ENCODE results near the gene IDH2. TPM values are rescaled to one million over a fixed set of nuclear protein-coding genes. Genes with fewer than 3 reads are reported as not detected.
A peak's percentile ranks its signal among the peaks of the same experiment; 100 is the strongest.

The IDH2 gene
- total RNA-seq, 2 donors from 2014 or later = 242 to 257 TPM

DNA sequence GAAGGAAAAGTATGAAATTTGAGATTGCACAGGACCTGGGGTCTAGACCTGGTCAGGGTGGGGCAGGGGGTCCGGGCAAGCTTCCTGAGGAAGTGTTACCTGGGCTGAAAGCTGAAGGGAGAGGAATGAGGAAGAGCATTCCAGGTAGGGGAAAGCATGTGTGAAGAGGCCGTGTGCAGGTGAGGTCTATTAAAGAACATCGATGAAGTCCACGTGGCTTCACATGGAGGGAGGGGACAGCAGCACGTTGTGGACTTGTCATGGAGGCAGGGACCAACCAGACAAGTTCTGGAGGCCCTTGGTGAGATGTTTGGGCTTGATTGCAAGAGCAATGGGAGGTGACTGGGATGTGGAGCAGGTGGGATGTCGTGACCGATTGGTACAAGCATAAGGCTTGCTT, 47.1 kb downstream of the IDH2 start:
- intact Hi-C loops (cut with DNase I) = no loop called here
- no peak for ATAC-seq
- DNase-seq = no peak

DNA sequence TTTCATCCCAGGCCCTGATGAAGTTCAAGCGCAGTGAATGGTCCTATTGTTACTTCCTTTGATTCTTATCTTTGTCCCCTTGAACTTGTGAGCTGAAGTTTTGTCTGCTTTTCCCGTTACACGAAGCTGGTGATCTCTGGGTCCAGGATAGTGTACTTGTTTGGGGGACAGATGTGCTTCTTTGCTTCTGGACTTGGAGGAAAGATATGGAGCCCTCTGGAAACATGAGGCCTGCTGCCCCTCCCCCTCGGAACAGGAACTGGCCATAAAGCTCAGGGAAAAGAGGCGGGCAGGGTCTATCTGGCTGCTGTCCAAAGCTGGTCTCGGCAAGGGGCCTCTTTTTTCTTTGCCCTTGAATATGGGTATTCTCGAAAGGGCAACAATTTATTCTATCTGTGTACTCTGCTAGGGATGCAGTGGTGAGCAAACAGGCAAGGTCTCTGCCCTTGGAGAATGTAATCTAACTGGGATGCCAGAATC, 47.6 kb downstream of the IDH2 start:
- ATAC-seq (no peak), DNase-seq (no peak)
- intact Hi-C loops (cut with DNase I) = no loop called here

DNA sequence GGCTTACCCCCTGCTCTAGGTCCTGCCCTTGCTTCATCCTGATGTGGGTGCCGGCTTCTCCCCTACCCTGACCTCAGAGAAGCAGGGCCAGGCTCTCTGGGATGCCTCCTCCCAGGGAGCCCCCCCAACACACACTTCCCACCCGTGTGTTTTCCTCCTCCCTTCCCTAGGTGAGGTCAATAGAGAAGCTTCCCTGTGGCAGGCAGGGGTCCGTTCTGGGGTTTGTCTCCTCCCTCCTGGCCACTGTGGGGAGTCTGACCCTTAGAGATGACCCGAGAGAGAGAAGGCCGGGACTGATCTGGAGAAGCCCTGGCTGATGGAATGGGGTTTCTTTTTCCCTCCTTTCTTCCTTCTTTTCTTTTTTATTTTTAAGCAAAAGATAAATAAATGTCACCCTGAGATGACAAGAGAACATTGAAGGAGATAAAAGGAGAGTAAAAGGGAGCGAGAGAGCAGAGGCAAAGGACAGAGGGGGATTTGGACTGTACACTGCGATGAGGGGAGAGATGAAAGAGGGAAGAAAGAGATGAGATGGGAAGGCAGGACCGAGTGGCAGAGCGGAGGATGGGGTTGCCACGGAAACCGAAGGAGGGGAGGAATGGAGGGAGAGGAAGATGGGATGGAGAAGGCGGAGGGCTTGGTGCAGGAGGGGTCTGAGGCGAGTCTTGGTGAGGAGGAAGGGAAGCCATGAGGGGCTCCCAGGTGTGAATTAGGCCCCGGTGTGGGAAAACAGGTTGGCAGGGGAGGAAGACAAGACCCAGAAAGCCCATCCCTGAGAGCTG, 48.4 kb downstream of the IDH2 start:
- no peak for ATAC-seq
- intact Hi-C loops (cut with DNase I) = no loop called here

DNA sequence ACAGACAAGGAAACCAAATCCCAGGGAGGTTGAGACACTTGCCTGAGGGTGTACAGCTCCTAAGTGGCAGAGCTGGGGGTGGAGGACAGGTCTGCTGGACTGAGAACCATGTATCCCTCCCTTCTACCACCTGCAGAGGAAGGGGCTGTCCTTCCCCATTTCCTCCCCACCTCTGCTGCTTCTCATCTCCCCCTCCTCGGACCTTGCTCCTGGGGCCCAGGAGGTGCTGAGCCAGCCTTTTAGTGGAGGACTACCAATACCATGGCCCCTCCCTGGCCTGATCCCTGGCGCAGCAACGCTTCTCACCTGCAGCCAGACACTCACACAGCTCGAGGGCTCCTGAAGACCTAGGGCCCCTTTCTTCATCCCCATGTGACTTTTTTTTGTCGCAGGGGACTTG, 50.4 kb downstream of the IDH2 start:
- no peak for DNase-seq
- ATAC-seq = no peak
- intact Hi-C loops (cut with DNase I) = no loop called here

More for the DNA sequence above, 48.4 kb downstream of the IDH2 start:
- no peak for DNase-seq

DNA sequence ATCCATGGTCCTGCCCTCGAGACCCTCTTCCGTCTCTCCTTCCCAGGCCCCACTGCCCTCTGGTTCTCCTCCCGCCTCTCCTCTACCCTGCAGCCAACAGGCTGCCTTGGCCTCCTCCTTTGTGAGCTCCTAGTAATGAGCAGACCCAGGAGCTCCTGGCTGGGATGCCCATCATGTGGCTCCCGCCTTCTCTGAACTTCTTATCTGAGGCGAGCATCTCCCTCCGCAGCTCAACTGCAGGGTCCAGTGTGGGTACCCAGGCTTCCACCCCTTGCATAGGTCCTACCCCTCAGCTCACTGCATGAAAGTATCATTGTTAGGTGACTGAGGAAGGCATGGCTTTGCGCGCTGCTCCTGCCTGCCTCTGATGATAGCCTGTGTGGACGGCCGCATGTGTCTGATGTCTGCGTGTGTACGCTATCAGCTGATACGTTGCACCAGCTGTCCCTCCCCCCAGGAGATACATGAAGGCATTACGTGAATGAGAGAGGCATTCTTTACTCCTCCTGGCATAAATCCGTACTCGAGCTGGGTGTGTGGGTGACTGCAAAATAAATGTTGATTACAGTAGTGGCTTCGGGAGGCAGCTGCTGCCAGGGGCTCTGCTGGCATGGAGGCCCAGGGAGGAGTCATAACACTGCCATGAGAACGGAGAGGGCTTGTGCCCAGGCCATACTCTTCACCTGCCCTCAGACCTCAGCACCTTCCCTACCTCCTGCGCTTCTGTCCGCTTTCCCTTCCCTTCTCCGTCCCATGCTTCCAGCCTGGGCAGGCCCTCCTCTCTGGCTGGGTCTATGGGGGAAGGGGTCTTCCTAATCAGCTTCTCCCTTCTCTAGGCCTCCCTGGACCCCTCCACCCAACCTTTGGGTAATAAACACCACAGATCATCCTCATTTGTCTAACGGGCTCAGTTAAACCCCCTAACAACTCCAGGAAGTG, 52.3 kb downstream of the IDH2 start:
- ATAC-seq = peak; percentile 28 to 50
- DNase-seq = peak; percentile 23
- intact Hi-C loops (cut with DNase I) = no loop called here

DNA sequence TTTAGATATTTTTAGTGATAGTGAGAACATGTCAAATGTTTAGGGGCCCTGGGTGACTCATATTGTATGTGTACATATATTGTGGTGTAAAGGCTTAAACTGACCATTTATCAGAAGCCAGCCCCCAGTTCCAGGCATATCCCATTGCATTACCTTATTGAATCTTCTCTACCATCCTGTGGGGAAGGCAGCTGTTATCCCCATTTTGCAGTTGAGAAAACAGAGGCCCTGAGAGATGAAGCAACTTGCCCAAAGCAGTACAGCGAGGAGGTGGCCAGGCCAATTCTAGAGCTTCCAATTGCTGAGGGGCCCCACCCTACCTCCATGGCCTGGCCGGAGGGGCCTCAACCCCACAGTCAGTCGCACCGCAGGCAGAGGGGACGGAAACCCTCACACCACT, 53.2 kb downstream of the IDH2 start:
- ATAC-seq (no peak), DNase-seq (no peak)
- intact Hi-C loops (cut with DNase I) = no loop called here

DNA sequence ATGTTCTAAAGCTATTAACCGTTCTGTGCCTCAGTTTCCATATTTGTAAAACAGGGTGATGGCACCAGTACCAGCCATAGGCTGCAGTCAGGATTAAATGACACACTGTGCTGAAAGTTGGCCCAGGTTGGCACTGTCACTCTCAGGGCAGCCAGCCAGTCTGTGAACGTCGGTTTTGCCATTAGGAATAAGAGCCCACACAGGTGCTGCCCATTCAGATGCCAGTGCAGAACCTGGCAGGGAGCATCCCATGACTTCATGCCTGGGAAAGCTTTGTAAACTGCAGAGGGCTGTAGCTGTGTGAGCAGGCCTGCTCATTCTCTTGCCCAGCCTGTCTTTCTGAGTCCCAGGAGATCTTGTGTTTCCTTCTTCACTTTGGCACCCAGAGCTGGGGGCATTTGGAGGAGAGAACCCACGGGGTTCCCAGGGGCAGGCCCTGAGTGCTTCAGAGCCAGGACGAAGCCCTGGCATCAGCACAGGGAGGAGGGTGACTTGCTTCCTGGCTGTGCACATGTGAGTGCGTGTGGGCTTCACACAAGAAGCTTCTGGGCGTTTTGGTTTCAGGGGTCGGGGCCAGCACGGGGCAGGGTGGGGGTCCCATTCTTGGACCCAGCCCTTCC, 54.2 kb downstream of the IDH2 start:
- DNase-seq (no peak), ATAC-seq (peak in 1 of 2 donors; percentile 20)
- intact Hi-C loops (cut with DNase I) = no loop called here

DNA sequence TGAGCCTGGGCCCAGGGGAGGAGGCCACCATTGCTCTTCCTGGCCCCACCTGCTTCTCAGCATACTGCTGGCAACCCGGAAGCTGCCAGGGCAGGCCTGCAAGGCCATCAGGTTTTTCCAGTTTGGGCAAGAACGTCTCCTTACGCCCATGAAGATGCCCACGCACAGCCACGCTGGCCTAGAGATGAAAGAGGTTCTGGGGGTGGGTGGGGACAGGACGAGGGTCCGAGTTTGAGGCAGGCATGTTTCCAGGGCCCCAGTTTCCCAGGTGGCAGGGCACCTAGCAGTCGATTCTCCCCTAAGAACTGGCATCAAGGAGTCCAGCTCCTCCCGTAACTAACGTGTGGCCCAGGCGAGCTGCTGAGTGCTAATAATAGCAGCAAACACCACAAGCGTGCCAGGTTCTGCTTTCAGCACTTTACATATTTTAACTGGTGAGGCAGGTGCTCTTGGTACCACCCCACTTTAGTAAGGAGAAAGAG, 55.3 kb downstream of the IDH2 start:
- intact Hi-C loops (cut with DNase I) = no loop called here
- peak; percentile 50 to 56 for ATAC-seq
- DNase-seq = peak; percentile 30

DNA sequence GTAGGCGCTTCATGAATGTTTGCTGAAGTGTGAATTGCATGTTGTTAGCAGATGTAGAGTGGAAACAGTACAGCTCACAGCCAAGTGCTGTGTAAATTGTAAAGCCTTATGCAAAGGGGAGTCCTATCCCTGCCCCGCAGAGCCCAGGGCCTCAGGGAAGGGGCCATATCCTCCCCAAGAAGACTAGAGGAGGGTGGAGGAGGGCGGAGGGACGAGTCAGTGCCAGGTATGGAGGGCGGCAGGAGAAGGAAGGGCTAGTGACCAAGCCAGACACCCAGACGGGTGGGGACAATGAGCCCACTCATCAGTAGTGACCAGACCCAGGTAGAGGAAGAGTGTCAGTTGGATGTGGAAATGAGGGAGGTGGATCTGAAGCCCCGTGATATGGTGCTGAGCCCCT, 56.0 kb downstream of the IDH2 start:
- peak; percentile 13 for DNase-seq

DNA sequence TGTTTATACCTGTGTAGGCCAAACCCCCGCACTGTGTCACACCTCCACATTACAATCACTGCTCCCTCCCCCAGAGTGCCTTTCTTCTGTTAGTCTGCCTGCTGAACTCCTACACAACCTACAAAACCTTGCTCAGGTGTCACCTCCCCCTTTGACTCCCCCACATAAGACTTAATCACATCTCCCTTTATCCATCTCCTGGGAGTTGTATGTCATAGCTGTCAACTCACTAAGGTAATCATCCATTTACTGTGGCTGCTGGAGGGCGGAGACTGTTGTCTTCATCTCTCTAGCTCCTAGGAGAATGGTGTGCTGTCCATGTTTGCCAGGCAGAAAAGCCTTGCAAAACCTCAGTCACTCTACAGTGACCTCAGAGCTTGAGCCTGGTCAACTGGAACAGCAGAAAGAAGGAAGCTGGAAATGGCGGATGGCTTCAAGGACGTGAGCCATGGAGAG, 57.3 kb downstream of the IDH2 start:
- intact Hi-C loops (cut with DNase I) = no loop called here
- ATAC-seq (no peak), DNase-seq (no peak)

More for the DNA sequence above, 56.0 kb downstream of the IDH2 start:
- no peak for ATAC-seq
- intact Hi-C loops (cut with DNase I) = no loop called here

DNA sequence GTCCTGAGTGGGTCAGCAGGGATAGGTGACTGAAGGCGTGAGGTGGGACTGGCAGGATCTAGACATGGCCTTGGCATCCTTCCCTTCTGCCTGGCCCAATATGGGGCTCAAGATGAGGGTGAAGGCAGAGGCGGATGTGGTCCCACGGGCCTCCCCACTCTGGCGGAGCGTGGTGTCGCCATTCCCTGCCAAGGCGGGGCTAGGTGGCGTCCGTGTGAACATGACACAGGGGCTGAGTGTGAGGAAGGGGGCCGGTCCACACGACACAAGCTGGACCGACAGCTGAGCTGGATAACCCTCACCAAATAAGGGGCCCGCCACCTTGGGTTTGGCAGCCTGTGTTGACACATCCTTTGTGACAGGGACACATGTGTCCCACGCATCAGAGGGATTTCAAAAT, 58.1 kb downstream of the IDH2 start:
- ATAC-seq = no peak
- intact Hi-C loops (cut with DNase I) = no loop called here
- peak; percentile 15 for DNase-seq

DNA sequence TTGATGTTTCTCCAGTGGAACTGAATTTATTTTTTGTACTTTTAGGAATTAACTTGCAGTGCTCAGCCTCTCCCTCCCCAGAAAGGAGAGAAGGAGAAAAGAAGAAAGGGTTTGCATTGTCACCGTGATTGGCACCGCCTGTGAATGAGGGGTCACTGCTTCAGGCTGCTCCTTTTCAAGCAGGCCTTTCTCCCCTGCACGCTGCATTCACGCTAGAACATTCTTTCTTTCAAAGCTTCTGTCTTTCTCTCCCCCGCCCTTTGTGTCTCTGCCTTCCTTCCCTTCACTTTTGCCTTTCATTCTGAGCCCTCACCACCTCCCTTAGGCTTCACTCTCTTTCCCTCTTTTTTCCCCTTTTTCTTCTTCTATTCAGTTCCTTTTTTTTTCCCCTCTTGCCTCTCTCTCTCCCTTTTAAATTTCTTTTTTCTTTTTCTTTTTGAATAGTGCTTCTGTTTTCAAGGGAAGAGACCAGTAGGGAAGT, 58.7 kb downstream of the IDH2 start:
- no peak for ATAC-seq
- DNase-seq = peak; percentile 5
- intact Hi-C loops (cut with DNase I) = no loop called here

DNA sequence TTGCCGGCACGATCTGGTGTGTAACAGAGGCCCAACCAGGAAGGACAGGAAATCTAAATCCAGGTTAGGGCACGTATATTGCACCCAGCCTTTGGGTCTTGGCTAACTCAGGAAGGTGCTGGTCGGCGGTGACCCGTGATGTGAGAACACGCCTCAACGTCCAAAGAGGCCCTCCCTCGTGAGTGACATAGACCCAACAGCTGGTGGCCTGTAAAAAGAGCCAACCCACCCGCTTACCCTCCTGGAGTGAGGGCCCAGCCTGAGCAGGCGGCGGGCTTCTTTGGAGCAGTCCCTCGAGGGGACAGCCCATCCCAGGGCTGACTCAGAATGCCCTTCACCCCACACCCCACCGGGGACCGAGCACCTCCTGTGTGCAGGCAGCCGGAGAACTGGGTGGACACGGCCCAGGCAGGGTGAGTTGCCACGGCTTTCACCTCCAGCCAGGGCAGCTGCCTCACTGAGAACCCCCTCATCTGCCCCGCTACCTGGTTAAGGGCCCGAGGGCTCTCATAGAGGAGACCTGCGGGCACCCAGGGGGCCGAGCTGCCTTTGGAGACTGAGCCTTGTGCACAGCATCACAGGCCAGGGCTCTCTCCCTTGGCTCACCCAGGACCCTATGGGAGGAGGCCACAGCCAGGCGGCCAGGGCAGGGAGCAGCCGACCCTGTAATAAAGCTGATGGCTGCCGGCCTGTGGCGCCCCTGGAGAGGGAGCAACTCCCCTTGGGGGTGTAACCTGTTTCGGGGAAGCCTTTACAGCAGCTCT, 59.3 kb downstream of the IDH2 start:
- intact Hi-C loops (cut with DNase I) = no loop called here
- peak; percentile 20 for DNase-seq
- ATAC-seq = no peak

DNA sequence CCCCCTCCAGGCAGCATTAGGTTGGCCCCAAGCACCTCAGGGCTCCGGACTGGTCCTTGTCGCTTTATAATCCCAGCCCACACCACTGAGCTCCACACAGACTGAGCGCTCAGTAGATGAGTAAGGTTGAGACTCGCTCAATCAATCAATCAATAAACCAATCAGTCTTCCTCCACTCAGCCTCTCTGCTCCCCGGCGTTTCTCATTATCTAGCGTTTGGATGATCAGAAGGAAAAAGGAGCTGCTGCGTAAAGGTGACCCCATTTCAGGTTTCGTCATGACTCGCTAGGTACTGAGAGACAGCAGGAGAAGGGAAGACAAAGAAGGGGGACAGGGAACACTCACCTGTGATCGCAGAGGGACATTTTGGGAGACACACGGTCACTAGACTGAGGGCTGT, 59.9 kb downstream of the IDH2 start:
- no peak for ATAC-seq
- peak; percentile 5 for DNase-seq
- intact Hi-C loops (cut with DNase I) = no loop called here

DNA sequence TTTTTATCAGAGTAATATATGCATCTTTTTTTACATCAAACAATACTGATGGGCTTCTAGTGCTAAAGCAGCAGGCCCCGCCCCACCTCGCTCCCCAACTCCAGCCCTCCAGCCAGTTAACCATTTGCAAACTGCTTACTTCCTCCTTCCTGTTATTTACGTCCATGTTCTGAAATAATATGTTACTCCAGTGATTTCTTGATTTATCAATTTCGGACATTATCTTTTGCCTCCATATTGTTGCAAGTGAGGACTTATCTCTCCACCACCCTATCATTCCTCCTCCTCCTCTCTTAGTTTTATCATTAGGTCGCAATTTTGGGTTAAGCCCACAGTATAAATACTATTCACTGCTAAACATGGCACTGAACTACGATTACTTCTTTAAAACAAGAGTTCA, 61.6 kb downstream of the IDH2 start:
- DNase-seq = peak; percentile 19
- intact Hi-C loops (cut with DNase I) = no loop called here
- no peak for ATAC-seq

DNA sequence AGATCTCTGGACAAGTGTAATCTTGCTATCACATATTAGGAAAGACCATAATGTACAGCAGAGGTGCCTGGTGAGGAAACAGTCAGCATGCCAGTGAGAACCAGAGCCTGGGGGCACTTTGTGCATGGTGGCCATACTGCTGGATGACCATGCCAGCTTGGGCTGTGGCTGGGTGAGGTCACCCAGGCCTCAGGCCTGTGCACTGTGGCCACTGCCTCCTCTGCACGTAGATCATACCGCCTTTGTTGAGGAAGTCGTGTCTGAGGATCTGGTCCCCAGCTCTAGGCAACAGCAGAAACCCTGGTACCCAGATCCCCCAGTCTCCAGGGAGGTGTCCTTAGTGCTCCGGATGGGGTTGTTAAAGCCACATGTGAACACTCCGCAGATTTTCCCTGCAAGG, 62.3 kb downstream of the IDH2 start:
- intact Hi-C loops (cut with DNase I) = no loop called here
- ATAC-seq (no peak), DNase-seq (peak; percentile 24)

DNA sequence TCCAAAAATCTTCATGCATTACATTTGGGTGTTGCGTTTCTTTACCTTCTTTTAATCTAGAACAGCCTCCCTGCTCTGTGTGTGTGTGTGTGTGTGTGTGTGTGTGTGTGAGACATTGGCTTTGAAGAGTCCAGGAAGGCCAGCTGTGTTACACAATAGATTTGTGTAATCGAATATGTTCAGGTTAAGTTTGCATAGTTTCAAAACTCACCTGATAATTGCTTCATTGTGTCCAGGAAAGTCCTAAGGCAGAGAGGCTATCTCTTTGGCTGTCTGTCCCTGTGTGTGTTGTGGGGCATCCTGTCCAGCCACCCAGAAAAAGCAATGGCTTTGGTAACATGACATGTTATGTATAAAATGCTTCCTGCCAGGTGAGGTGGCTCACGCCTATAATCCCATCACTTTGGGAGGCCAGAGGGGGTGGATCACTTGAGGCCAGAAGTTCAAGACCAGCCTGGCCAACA, 63.6 kb downstream of the IDH2 start:
- ATAC-seq (no peak), DNase-seq (peak; percentile 1)
- intact Hi-C loops (cut with DNase I) = no loop called here

DNA sequence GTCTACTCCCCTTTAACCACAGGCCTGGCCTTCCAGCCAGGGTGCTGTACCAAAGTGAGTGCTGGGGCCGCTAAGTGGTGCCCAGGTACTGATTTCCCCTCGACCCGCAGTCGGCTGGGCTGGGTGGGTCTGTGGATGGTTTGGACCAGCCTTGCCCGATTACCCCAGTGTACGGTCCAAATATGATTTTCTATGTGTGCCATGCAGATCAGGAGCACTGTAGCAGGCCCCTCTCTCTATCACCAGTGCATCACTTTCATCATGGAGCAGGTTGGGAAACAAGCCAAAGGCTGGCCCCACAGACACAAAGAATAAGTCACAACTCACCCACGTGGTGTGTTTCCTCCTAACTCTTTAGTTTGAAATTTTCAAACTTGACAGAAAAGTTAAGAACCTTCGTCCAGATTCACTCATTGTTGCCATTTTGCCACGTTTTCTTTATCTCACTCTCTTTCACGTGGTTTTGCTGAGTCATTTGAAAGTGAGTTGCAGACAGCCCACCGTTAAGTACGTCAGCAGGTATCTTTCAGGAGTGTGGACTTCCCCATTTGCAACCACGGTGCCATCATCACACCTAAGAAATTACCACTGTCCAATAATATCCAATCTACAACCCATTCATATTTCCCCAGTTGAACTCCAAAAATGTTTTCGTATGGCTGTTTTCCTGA, 64.2 kb downstream of the IDH2 start:
- no peak for ATAC-seq
- DNase-seq = peak; percentile 21
- intact Hi-C loops (cut with DNase I) = no loop called here

Measured in left cardiac atrium (tissue), 4 donors.